Activated naive CD8-positive, alpha-beta T cell treated with anti-CD3 and anti-CD28 coated beads, Interleukin-2, amount 50 U/mL, for 16 hours (primary cell): ENCODE results near the gene SEMA4D.
"Not testable (repeated sequence)": the region's sequence is repeated elsewhere in the genome, so short reads cannot be mapped to it uniquely, and the experiment has no call there.

Source experiments
- DNase-seq: peaks from one replicate; pipeline ENCODE4 v3.0.0-alpha.2; 2020; ENCODE audit warnings: low read depth, low spot score

The SEMA4D gene

GRCh38 chr9:89386797-89387196, 111.1 kb downstream of the SEMA4D start:
- DNase-seq = no peak

GRCh38 chr9:89386206-89386605, 111.7 kb downstream of the SEMA4D start:
- DNase-seq = no peak

GRCh38 chr9:89384783-89385182, 113.1 kb downstream of the SEMA4D start:
- DNase-seq = no peak

GRCh38 chr9:89383721-89384300, 114.1 kb downstream of the SEMA4D start:
- no peak for DNase-seq

- no peak for DNase-seq
Observed at GRCh38 chr9:89383030-89383720, 114.7 kb downstream of the SEMA4D start.

DNA sequence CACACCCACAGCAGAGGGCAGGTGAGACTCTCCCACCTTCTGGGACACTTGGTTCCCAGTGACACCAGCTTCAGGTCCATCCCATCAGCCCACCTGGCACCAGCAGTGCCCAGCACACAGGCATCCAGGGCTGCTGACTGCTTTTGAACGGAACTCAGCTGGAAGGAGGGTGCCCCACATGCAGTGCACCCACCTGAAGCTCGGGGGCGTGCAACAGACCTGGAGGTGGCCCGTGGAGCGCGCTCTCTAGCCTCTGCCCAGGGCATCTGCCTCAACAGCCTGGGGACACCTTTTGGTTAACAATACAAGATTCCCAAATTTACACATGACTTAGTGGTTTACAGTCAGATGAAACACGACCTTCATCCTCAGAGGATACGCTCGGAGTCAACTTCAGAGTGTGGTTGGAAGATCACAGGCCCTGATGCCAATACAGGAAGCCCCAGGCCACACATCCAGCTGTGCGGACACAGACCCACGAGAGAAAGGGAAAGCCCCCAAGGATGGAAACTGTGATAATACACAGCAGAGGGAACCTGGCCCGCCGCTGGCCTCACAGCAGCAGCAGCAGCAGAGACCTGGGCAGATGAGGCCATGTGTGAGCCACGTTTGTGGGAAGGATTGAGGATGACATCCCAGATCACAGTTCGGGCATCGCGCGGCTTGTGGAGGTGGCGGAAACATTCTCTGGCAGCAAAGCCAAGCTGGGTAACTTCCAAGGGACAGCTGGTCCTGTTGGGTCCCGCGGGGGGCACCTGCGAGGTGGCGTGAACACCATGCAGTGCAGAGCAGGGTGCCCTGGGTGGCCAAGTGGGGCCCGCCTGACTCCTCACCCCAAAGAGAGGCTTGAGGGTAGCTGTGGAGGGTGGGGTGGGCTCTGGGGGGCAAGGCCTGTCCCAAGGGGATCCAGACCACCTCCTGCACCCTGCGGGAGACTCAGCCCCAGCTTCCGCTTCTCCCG, 115.6 kb downstream of the SEMA4D start:
- no peak for DNase-seq

DNA sequence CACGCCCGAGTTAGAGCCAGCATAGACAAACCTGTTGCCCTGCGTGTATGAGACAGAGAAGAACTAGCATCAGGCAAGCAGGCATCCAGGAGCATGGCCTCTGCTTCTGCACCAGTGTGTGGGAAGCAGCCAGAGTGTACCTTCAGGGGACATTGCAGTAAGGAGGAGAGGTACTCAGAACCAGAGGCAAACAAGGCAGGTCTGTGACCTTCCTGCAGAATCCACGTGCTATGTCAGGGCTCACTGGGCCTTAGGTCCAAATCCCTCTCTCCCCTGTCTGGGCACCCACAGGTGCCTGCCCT, 116.7 kb downstream of the SEMA4D start:
- DNase-seq = no peak

GRCh38 chr9:89380437-89381307, 117.2 kb downstream of the SEMA4D start:
- DNase-seq = no peak

GRCh38 chr9:89379508-89380115, 118.3 kb downstream of the SEMA4D start:
- no peak for DNase-seq

- no peak for DNase-seq
Observed at GRCh38 chr9:89379031-89379430, 118.9 kb downstream of the SEMA4D start.

DNA sequence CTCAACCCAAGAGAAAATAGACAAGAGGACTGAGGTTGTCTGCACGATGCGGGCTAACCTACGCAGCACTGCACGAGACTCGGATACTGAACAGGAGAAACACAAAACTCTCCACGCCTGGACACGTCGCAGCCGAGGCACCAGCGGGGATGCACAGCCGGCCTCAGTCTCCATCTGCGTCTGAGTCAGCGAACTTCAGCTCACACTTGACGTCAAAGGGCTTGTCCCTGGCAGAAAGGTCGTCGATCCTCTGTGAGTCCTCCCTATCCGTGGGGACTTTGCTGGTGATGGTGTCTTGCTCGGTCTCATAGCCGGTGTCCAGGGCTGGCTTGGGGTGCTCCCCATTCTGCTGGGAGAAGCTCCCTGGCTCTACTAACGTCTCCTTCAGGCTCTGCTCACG, 119.4 kb downstream of the SEMA4D start:
- no peak for DNase-seq

DNA sequence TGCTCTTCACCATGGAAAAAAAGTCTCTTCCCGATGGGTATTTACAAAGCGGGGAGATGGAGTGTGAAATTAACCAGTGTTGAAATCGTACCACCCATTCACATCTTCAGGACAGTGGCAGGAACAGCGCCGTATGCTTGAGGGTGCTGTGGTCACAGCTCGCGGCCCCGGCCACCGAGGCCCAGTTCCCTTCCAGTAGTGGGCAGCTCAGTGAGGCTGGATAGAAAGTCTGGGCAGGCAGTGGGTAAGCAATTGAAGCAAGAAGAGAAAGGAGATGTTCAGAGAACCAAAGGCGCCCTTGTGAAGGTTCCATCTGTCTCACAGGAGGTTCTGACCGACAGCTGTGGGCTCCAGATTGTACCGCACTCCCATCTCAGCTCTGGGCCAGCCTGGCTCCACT, 120.5 kb downstream of the SEMA4D start:
- DNase-seq = no peak

GRCh38 chr9:89376741-89377351, 121.1 kb downstream of the SEMA4D start:
- no peak for DNase-seq

DNA sequence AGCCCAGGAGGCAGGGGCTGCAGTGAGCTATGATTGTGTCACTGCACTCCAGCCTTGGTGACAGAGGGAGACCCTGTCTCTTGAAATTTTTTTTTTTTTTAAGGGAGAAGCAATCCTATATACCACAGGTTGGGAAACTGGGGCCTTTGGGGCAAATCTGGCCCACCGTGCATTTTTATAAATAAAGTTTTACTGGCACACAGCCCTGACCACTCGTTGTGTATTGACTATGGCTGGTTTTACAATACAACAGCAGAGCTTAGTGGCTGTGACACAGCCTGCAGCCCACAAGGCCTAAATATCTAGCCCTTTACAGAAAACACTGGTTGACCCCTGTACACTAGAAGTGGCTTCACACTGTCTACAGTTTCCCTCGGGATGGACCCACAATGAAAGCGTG, 121.6 kb downstream of the SEMA4D start:
- no peak for DNase-seq

GRCh38 chr9:89375191-89375760, 122.6 kb downstream of the SEMA4D start:
- DNase-seq = no peak

GRCh38 chr9:89374176-89374575, 123.7 kb downstream of the SEMA4D start:
- DNase-seq = no peak

DNA sequence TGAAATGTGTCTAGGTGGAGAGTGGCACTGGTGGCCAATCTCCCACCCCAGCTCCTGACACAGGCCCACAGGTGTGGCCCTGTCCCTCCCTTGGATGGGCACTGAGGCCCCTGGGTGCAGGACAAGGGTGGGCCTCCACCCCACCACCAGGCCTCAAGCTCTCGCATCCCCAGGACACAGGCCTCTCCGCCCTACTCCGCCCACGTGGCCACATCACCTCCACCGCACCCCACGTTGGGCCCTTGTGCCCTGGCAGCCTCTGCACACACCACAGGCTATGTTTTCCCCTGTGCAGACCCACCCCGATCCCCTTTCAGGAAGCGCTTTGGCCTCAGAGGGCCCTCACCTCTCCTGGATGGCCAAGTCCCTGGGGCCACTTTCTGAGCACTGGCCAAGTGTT, 124.9 kb downstream of the SEMA4D start:
- no peak for DNase-seq

GRCh38 chr9:89372230-89372816, 125.6 kb downstream of the SEMA4D start:
- no peak for DNase-seq

DNA sequence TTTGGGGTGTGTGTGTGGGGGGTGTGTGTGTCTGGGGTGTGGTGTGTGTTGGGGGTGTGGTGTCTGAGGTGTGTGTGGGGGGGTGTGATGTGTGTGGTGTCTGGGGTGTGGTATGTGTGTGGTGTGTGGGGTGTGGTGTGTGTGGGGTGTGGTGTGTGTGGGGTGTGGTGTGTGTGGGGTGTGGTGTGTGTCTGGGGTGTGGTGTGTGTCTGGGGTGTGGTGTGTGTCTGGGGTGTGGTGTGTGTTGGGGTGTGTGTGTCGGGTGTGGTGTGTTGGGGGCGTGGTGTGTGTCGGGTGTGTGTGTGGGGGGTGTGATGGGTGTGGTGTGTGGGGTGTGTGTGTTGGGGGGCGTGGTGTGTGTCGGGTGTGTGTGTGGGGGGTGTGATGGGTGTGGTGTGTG, 126.1 kb downstream of the SEMA4D start:
- not testable (repeated sequence) for DNase-seq

DNA sequence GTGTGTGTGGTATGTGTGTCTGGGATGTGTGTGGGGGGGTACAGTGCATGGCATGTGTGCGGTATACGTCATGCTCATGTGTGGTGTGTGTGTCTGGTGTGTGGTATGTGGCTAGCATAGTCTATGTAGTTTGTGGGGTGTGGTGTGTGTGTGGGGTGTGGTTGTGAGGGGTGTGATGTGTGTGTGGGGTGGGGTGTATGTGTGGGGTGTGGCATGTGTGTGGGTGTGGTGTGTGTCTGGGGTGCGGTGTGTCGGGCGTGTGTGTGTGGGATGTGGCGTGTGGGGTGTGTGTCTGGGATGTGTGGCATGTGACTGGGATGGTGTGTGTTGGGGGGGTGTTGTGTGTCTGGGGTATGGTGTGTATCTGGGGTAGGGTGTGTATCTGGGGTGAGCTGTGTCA, 127.3 kb downstream of the SEMA4D start:
- no peak for DNase-seq
